IPS-18c (cell line): ENCODE data around the gene LASP1.
"Not testable (repeated sequence)": the region's sequence is repeated elsewhere in the genome, so short reads cannot be mapped to it uniquely, and the experiment has no call there.

Experiments used
- H3K4me3 ChIP-seq: 2 replicates; pipeline ENCODE4 v1.7.0; 2013; ENCODE audit warnings: low read depth, mild to moderate bottlenecking, low read length, moderate library complexity; ENCODE audit not compliant: insufficient read depth
- H3K9me3 ChIP-seq: one replicate; pipeline ENCODE4 v1.6.1; 2013; ENCODE audit warnings: mild to moderate bottlenecking, low read length, moderate library complexity; ENCODE audit not compliant: control insufficient read depth, insufficient read depth

LASP1 gene

DNA sequence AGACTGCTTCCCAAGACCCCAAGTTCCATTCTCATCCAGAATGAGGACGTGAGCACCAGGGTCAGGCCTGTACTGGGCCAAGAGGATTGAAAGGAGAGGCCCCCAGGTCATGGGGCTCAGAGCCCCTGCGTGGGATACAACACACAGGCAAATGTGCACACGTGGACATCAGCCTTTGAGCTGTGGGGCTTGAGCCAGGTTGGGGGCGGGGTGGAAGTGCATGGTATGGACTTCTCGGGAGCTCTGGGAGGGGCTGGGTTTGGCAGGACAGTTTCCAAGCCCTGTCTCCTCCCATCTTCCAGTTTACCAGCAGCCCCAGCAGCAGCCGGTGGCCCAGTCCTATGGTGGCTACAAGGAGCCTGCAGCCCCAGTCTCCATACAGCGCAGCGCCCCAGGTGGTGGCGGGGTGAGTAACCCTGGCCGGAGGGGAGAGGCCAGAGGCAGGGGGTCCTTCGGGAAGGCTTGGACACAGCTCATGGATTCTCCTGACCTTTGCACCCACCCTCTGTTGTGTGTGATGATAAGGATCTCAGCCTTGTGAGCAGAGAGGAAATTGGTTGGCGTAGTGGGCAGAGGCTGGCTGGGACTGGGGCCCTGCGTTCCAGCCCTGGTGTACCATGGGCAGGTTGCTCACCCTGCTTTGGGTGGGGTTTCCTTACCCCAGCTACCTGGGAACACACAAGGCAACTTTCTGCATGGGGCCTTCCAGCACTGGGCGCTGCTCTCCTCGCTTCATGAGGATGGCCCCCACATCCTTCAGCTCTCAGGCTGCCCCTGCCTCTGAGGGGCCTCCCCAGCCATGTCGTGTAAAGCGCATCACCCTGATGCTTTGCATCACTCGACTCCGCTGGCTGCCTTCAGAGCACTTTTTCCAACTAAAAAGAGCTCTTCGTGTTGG lies 45.1 kb downstream of the LASP1 start:
- Histone ChIP-seq H3K4me3 (no peak overlapping the region), H3K9me3 (no peaks in the 10 kb centered on the region)

DNA sequence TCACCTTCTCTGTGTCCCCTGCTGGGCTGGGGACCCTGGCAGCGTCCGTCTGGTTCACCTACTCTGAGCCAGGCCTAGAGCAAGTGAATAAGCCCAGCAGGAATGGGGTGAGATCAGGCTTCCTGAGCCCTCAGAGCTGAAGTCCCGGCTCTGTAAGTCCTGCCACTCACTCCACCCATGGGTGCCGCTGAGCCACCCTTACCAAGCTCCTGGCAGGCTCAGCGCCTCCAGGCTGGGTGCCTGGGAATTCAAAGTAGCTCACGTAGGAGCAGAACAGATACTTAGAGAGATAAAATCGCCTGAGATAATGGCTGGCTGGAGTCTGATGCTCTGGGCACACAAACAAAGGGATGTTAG lies 45.8 kb downstream of the LASP1 start:
- H3K4me3 ChIP-seq = no peak overlapping the region

GRCh38 chr17:38916771-38917170 lies 46.9 kb downstream of the LASP1 start:
- no peak overlapping the region for H3K4me3 ChIP-seq
- H3K9me3 ChIP-seq = no peaks in the 10 kb centered on the region

More for the DNA sequence above, 45.8 kb downstream of the LASP1 start:
- no peaks in the 10 kb centered on the region for H3K9me3 ChIP-seq

DNA sequence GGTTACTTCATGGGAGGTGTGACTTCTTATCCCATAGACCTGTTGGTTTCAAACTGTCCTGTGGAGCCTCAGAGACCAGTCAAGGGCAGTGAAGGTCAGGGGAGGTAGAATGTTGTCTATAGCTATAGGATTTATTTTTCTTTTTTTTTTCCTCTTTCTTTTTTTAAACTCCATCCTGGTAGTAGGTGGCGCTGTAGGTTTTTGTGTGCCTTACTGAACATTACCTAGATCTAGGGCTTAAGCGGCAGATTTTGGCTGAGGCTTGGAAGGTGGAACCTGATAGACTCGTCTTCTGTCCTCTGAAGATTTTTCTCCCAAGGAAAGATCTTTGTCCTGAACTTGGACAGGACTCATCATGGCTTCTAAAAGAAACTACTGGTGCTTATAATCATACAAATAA lies 47.4 kb downstream of the LASP1 start:
- Histone ChIP-seq H3K9me3 (no peaks in the 10 kb centered on the region), H3K4me3 (no peak overlapping the region)

- H3K9me3 ChIP-seq = peaks cover 2% of the 10 kb centered on the region
- no peak overlapping the region for H3K4me3 ChIP-seq
Observed at GRCh38 chr17:38918129-38918913, 48.5 kb downstream of the LASP1 start.

GRCh38 chr17:38918916-38919315 lies 49.1 kb downstream of the LASP1 start:
- Histone ChIP-seq H3K9me3 (peaks cover 2% of the 10 kb centered on the region), H3K4me3 (no peak overlapping the region)

GRCh38 chr17:38919316-38920078 lies 49.6 kb downstream of the LASP1 start:
- Histone ChIP-seq H3K9me3 (peaks cover 2% of the 10 kb centered on the region), H3K4me3 (no peak overlapping the region)

GRCh38 chr17:38920374-38921291 lies 50.8 kb downstream of the LASP1 start:
- Histone ChIP-seq H3K4me3 (no peak overlapping the region), H3K9me3 (peaks cover 2% of the 10 kb centered on the region)

DNA sequence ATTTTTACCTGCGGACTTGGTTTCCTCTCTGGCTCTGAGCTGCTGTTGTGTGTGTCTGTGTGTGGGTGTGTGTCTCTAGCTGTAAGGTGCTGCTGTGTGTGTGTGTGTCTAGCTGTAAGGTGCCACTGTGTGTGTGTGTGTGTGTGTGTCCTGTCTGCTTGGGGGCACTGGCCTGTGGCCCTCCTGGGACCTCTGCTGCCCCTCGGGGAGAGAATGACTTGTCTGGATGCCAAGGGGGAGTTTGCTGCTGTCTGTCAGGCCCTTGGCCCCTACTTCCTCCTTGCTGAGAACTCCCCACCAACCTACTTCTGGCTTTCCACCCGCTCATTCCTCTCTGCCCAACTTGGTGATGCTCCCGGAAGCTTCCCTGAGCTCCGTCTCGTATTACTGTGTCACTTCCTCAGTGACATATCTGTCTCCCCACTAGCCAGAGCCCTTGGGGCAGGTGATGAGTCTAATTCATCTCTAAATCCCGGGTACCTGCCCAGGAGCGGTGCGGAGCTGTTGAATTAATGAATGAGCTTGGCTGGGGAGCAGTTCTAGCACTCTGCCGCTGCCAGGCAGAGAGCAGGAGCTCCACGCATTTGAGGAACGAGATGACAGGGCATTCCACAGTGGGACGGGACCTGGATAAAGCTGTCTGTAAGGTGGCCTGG lies 52.0 kb downstream of the LASP1 start:
- peaks cover 2% of the 10 kb centered on the region for H3K9me3 ChIP-seq
- H3K4me3 ChIP-seq = no peak overlapping the region

GRCh38 chr17:38922538-38923297 lies 52.9 kb downstream of the LASP1 start:
- Histone ChIP-seq H3K4me3 (no peak overlapping the region), H3K9me3 (peaks cover 2% of the 10 kb centered on the region)

DNA sequence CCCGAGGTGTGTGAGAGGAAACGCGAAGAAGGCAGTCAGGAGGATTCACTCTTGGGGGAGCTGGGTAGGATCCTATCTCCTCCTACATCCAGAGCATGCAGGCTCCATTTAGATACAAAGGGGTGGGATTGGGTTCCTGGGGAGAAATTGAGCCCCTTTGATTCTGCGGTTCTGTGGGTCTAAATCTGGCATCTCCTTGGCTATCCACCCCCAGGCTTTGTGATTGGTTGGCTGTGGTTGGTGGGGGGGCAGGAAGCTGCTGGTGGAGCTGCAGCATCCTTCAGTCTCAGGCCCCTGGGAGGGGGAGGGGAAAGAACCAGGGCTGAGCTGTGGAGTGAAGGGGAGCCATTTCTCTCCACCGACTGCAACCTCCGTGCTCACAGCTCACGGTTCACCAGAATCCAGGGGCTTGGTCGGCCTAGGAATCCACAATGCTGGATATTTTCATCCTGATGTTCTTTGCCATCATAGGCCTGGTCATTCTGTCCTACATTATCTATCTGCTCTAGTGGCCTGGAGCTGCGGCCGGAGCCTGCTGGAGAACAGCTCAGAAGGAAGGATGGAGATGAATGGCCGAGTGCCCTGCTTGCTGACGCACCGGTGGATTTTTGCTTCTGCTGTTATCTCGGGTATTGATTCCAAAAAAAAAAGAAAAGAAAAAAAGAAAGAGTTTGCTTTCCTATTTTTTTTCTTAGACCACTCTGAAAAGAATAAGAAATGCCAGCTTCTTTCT lies 55.6 kb downstream of the LASP1 start, which contains the start of gene LASP1NB:
LASP1NB (plus strand) TSS at position 352 of the 733 bp plus-strand sequence.
- H3K4me3 ChIP-seq = peak within 1 kb of the TSS; percentile 21; the same call in 1 of the 2 replicates

GRCh38 chr17:38926293-38927070 lies 56.6 kb downstream of the LASP1 start:
- Histone ChIP-seq H3K9me3 (peaks cover 2% of the 10 kb centered on the region), H3K4me3 (no peak overlapping the region)

More for the DNA sequence above, 55.6 kb downstream of the LASP1 start, which contains the start of gene LASP1NB:
- H3K9me3 ChIP-seq = peaks cover 2% of the 10 kb centered on the region

DNA sequence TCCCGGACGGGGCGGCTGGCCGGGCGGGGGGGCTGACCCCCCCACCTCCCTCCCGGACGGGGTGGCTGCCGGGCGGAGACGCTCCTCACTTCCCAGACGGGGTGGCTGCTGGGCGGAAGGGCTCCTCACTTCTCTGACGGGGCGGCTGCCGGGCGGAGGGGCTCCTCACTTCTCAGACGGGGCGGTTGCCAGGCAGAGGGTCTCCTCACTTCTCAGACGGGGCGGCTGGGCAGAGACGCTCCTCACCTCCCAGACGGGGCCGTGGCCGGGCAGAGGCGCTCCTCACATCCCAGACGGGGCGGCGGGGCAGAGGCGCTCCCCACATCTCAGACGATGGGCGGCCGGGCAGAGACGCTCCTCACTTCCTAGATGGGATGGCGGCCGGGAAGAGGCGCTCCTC lies 60.9 kb downstream of the LASP1 start:
- not testable (repeated sequence) for H3K9me3 ChIP-seq, H3K4me3 ChIP-seq

GRCh38 chr17:38933962-38934361 lies 64.1 kb downstream of the LASP1 start:
- not testable (repeated sequence) for H3K9me3 ChIP-seq, H3K4me3 ChIP-seq
